HG03432 (cell line): ENCODE results near the gene ASPSCR1.

ENCODE experiments used
- ATAC-seq: cut with Tn5 transposase; IDR thresholded peaks from one replicate; pipeline ENCODE4 v1.9.1; 2021; ENCODE audit warnings: mild to moderate bottlenecking, moderate library complexity; ENCODE audit not compliant: unreplicated experiment

The ASPSCR1 gene

GRCh38 chr17:81977211-81977808 lies at the start of gene ASPSCR1:
Gene ASPSCR1, plus strand, starts transcription at chr17:81977629. Its CDS starts 18 bp downstream, at chr17:81977647.
- peak; percentile 85 for ATAC-seq

GRCh38 chr17:81927653-81928543 lies 49.5 kb upstream of the ASPSCR1 start, which contains the start of gene MAFG:
Gene MAFG, minus strand, starts transcription at chr17:81927735. Its CDS starts 4,550 bp downstream, at chr17:81923185.
- peak; percentile 68 for ATAC-seq

- ATAC-seq = no peak
Measured at GRCh38 chr17:81928544-81929252, 48.7 kb upstream of the ASPSCR1 start.

- ATAC-seq = no peak
Measured at GRCh38 chr17:81929253-81930141, 47.9 kb upstream of the ASPSCR1 start.

- no peak for ATAC-seq
Measured at GRCh38 chr17:81930142-81931125, 47.0 kb upstream of the ASPSCR1 start.

GRCh38 chr17:81931189-81931556 lies 46.3 kb upstream of the ASPSCR1 start:
- no peak for ATAC-seq

GRCh38 chr17:81931557-81932332 lies 45.7 kb upstream of the ASPSCR1 start:
- no peak for ATAC-seq

- ATAC-seq = no peak
Measured at GRCh38 chr17:81932333-81932983, 45.0 kb upstream of the ASPSCR1 start.

- no peak for ATAC-seq
Measured at GRCh38 chr17:81933178-81933699, 44.2 kb upstream of the ASPSCR1 start.

- no peak for ATAC-seq
Measured at GRCh38 chr17:81934098-81934757, 43.2 kb upstream of the ASPSCR1 start.

- no peak for ATAC-seq
Measured at GRCh38 chr17:81934850-81935708, 42.4 kb upstream of the ASPSCR1 start.

- no peak for ATAC-seq
Measured at GRCh38 chr17:81935709-81936084, 41.7 kb upstream of the ASPSCR1 start.

- ATAC-seq = no peak
Measured at GRCh38 chr17:81939218-81939617, 38.2 kb upstream of the ASPSCR1 start.

- ATAC-seq = no peak
Measured at GRCh38 chr17:81939881-81940385, 37.5 kb upstream of the ASPSCR1 start.

GRCh38 chr17:81940538-81941483 lies 36.6 kb upstream of the ASPSCR1 start:
- ATAC-seq = no peak
